SK-N-MC (cell line): ENCODE measurements around the gene PRSS50.

Experiments
- DNase-seq: peaks from one replicate; pipeline ENCODE4 v3.0.0-alpha.2; 2011; ENCODE audit warnings: low read depth, low spot score
- H3K27ac ChIP-seq: fragments of 200-600 bp; sonication (generic); 2 replicates; pipeline ENCODE4 v1.5.1; 2016; ENCODE audit warnings: mixed run types
- H3K36me3 ChIP-seq: fragments of 200-600 bp; sonication (generic); 2 replicates; pipeline ENCODE4 v1.6.1; 2017; ENCODE audit warnings: antibody characterized with exemption, low read length, mixed read lengths; ENCODE audit not compliant: insufficient read depth
- H3K4me3 ChIP-seq: fragments of 200-600 bp; sonication (generic); 2 replicates; pipeline ENCODE4 v1.5.1; 2016
- H3K9ac ChIP-seq: fragments of 200-600 bp; sonication (generic); 2 replicates; pipeline ENCODE4 v1.8.0; 2017; ENCODE audit warnings: mixed run types, mixed read lengths; ENCODE audit not compliant: insufficient read length
- H3K9me3 ChIP-seq: fragments of 200-600 bp; sonication (generic); 2 replicates; pipeline ENCODE4 v1.6.1; 2017; ENCODE audit warnings: low read depth, mild to moderate bottlenecking, antibody characterized with exemption, low read length, moderate library complexity, mixed read lengths
- EZH2 ChIP-seq: fragments of 200-600 bp; sonication (generic); IDR thresholded peaks from one replicate; pipeline ENCODE4 v1.6.1; 2017; ENCODE audit warnings: antibody characterized with exemption
- FOXP2 ChIP-seq: optimal IDR thresholded peaks from 2 replicates; pipeline ENCODE3; 2011; ENCODE audit warnings: mild to moderate bottlenecking, moderate library complexity; ENCODE audit not compliant: insufficient read depth; ENCODE audit errors: extremely low read length, control extremely low read depth
- POLR2AphosphoS5 ChIP-seq: IDR thresholded peaks from 2 replicates; pipeline ENCODE4 v1.6.1; 2012; ENCODE audit warnings: mild to moderate bottlenecking, low read depth, low read length, borderline replicate concordance

Gene PRSS50

DNA sequence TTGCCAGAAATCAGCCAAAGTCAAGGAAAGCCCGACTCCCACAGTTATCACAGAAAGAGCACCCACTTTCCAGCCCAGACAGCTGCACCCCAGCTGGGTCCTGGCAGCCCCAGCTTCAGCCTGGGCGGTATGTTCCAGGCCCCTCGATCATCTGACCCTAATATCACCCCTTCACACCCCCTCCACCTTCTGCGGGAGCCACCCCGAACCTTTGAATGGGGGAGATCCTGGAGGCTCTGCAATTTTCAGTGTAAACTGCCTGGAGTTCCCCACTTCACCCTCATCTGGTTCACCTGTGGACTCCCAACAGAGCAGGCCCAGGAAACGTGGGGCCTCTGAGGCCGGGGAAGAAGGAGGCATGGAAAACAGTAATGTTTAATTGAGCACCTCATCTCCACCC lies 5.9 kb downstream of the PRSS50 start:
- TF ChIP-seq POLR2AphosphoS5 (no peak), FOXP2 (no peak), EZH2 (no peak)
- no peaks in the 10 kb centered on the region for H3K36me3 ChIP-seq
- no peak overlapping the region for H3K9ac ChIP-seq
- no peaks in the 10 kb centered on the region for H3K9me3 ChIP-seq
- H3K4me3 ChIP-seq, result no peak overlapping the region
- DNase-seq, result no peak
- no peak overlapping the region for H3K27ac ChIP-seq

DNA sequence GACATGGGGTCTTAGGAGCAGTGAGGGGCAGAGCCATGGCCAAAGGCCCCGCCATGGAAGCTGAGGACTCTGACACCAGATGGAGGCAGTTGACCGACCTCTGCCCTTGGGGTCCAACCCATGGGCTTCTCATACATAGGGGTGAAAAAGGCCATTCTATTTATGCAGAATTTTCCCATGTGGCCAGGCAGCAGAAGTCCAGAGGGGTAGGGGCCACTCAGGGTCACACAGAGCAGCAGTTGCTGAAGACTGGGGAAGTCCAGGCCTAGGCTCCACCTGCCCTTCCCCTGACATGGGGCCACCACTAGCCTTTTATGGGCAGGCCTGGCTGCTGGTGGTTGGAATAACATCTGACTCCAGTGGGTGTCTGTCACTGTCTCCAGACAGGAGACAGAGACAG lies 6.4 kb downstream of the PRSS50 start:
- Histone ChIP-seq H3K36me3 (no peaks in the 10 kb centered on the region), H3K4me3 (no peak overlapping the region), H3K27ac (no peak overlapping the region), H3K9ac (no peak overlapping the region), H3K9me3 (no peaks in the 10 kb centered on the region)
- TF ChIP-seq FOXP2, result no peak
- TF ChIP-seq POLR2AphosphoS5, result no peak
- no peak for TF ChIP-seq EZH2
- no peak for DNase-seq

GRCh38 chr3:46710671-46711295 lies 6.9 kb downstream of the PRSS50 start:
- Histone ChIP-seq H3K36me3 (no peaks in the 10 kb centered on the region), H3K9ac (no peak overlapping the region), H3K4me3 (no peak overlapping the region), H3K27ac (no peak overlapping the region), H3K9me3 (no peaks in the 10 kb centered on the region)
- no peak for DNase-seq
- TF ChIP-seq EZH2 (no peak), FOXP2 (no peak), POLR2AphosphoS5 (no peak)

DNA sequence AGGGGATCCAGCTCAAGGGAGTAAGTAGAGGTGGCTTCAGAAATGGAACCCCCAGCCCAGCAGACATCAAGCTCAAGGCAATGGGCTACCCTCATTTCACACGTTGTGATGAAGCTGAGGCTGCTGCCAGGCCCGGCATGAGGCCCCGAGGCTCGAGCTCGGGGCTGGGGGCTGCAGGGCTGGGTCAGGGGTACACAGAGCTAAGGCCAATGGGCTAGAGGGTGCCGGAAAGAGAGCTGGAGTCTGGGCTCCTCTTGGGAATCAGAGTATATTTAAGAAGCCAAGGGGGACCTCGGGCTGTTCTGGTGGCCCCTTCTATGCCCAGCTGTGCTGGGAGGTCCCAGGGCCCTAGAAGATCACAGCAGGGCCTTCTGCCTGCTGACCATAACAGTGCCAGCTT lies 7.4 kb downstream of the PRSS50 start:
- Histone ChIP-seq H3K27ac (no peak overlapping the region), H3K36me3 (no peaks in the 10 kb centered on the region), H3K9ac (no peak overlapping the region), H3K4me3 (no peak overlapping the region), H3K9me3 (no peaks in the 10 kb centered on the region)
- no peak for DNase-seq
- TF ChIP-seq FOXP2 (no peak), EZH2 (no peak), POLR2AphosphoS5 (no peak)

DNA sequence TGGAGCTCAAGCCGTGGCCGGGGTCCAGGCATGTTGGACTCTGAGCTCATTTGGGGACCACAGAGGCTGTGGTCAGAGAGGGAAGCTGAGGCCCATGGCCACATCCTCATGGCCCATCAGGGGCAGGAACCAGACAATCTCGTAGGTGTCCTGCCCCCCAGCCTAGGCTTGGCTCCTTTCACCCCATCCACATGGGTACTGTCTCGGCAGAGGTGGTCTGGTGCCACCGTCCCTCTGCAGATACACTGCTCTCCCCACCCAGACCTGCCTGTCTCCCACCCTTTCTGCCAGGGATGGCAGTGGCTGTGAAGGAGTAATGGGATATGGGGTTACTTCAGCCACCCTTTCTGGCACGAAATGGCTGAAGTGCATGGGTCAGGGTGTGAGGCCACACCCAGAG lies 7.9 kb downstream of the PRSS50 start:
- no peaks in the 10 kb centered on the region for H3K36me3 ChIP-seq
- H3K27ac ChIP-seq, result no peak overlapping the region
- H3K9ac ChIP-seq, result no peak overlapping the region
- no peak for DNase-seq
- no peak for TF ChIP-seq POLR2AphosphoS5
- TF ChIP-seq FOXP2, result no peak
- TF ChIP-seq EZH2, result no peak
- H3K4me3 ChIP-seq, result no peak overlapping the region
- no peaks in the 10 kb centered on the region for H3K9me3 ChIP-seq

DNA sequence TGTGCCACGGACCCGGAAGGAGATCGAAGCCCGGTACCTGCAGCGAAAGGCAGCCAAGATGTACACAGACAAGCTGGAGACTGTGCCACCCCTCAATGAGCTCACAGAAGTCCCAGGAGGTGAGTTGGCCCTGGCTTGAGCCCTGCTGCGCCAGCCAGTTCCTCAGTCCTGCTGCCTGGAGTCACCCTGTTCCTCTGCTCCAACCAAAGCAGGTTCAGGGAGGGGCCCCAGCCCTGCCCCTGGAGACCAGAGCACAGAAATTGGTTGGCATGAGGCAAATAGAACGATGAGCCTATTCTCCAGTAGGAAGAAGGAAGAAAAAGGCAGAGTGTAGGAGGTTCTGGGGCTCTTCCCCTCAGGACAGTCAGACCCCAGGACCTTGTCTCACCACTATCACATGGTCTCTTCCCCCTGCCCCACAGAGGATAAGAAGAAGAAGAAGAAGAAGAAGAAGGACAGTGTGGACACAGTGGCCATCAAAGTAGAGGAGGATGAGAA lies 8.5 kb downstream of the PRSS50 start:
- H3K36me3 ChIP-seq, result no peaks in the 10 kb centered on the region
- no peak overlapping the region for H3K27ac ChIP-seq
- TF ChIP-seq FOXP2, result no peak
- DNase-seq, result no peak
- H3K9me3 ChIP-seq, result no peaks in the 10 kb centered on the region
- H3K4me3 ChIP-seq, result no peak overlapping the region
- H3K9ac ChIP-seq, result no peak overlapping the region

- no peak overlapping the region for H3K9ac ChIP-seq
- no peak for TF ChIP-seq FOXP2
- TF ChIP-seq POLR2AphosphoS5, result no peak
- no peak for TF ChIP-seq EZH2
- no peaks in the 10 kb centered on the region for H3K9me3 ChIP-seq
- no peak for DNase-seq
- no peak overlapping the region for H3K4me3 ChIP-seq
- no peaks in the 10 kb centered on the region for H3K36me3 ChIP-seq
- H3K27ac ChIP-seq, result no peak overlapping the region
Measured at GRCh38 chr3:46708401-46709156, 9.1 kb downstream of the PRSS50 start.

DNA sequence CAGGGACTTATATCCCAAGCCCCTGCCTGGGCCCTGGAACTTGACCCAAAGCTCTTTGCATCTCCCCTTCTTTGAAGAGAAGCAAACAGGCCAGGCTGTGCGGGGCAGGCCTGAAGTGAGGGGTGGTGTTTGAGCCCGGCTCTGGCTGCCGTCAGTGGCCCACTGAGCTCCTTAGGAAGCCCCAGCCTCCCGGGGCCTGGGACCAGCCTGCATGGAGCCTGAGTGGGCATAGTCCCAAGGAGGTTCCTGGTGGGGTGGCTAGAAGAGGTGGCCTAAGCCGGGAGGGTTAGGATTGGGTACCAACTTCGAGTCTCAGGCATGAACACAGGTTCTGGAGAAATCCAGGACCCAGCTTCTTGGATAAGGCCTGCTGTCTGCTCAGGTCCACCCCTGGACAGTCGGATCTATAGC lies 10.1 kb downstream of the PRSS50 start:
- no peak for DNase-seq
- H3K9ac ChIP-seq, result no peak overlapping the region
- no peaks in the 10 kb centered on the region for H3K9me3 ChIP-seq
- no peak for TF ChIP-seq FOXP2
- no peak for TF ChIP-seq POLR2AphosphoS5
- no peak for TF ChIP-seq EZH2
- H3K4me3 ChIP-seq, result no peak overlapping the region
- no peaks in the 10 kb centered on the region for H3K36me3 ChIP-seq
- no peak overlapping the region for H3K27ac ChIP-seq
